ENCODE data around the gene RFT1.

RFT1 gene

DNA sequence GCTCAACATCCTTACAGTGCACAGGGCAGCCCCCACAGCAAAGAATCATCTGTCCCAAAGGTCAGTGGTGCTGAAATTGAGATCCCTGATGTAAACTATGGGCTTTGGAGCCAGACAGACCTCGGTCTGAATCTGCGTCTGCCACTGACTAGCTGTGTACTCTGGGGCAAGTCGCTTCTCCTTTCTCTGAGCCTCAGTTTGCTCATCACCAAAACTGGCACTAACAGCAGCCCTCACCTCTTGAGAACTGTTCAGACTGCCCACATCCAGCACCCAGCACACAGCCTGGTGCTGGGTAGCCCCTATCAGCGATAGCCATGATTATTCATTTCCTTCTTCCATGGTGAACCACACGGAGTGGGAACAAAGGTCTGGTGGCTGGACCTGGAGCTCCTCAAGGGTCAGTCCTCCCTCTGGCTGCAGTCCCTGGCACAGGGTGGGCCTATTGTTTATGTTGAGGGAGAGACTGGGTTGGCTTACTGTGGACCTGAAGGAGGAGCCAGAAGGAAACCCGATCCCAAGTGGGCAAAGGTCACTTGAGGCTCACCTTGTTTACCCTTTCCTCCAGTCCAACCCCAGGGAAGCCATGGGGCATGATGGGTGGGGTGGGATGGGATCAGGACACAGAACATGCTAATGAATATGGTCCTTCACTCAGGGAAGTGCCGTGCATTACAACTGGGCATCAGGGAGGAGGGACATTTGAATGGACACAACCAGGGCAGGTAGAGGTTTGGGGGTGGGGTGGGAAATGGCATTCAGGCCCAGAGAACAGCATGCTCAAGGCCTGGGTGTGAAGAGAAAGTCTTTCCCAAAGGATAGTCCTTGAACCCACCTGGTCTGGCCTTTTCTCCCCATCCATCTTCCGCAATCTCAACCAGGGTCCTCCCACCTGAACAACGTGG is 29.2 kb upstream of the RFT1 start:
- no peak overlapping the region for H3K4me3 ChIP-seq (ENCODE audit: low read length)
- TF ChIP-seq, protein P1, sequence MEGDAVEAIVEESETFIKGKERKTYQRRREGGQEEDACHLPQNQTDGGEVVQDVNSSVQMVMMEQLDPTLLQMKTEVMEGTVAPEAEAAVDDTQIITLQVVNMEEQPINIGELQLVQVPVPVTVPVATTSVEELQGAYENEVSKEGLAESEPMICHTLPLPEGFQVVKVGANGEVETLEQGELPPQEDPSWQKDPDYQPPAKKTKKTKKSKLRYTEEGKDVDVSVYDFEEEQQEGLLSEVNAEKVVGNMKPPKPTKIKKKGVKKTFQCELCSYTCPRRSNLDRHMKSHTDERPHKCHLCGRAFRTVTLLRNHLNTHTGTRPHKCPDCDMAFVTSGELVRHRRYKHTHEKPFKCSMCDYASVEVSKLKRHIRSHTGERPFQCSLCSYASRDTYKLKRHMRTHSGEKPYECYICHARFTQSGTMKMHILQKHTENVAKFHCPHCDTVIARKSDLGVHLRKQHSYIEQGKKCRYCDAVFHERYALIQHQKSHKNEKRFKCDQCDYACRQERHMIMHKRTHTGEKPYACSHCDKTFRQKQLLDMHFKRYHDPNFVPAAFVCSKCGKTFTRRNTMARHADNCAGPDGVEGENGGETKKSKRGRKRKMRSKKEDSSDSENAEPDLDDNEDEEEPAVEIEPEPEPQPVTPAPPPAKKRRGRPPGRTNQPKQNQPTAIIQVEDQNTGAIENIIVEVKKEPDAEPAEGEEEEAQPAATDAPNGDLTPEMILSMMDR (conservative IDR thresholded peaks at IDR 0.05; ENCODE audit: low read depth, low read length): no peak
- no peak for DNase-seq (ENCODE audit: low read depth)

DNA sequence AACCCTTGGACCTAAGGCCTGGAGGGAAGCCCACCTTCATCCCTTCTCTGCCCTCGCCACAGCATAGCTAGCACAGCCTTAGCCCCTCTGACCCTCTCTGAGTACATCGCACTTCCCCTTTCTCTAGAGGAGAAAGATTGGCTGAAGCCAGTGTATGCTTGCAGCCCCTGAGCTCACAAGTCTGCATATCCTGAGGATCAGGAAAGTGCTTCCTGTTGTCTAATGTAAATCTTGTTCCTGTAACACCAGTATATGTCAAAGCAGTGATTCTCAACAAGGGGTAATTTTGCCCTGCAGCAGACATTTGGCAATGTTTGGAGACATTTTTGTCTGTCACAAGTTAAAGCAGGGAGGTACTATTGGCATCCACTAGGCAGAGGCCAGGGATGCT is 28.5 kb upstream of the RFT1 start:
- no peak for DNase-seq (ENCODE audit: low read depth)
- TF ChIP-seq, protein P1 (conservative IDR thresholded peaks at IDR 0.05; ENCODE audit: low read depth, low read length): no peak
- H3K4me3 ChIP-seq (ENCODE audit: low read length): no peak overlapping the region

DNA sequence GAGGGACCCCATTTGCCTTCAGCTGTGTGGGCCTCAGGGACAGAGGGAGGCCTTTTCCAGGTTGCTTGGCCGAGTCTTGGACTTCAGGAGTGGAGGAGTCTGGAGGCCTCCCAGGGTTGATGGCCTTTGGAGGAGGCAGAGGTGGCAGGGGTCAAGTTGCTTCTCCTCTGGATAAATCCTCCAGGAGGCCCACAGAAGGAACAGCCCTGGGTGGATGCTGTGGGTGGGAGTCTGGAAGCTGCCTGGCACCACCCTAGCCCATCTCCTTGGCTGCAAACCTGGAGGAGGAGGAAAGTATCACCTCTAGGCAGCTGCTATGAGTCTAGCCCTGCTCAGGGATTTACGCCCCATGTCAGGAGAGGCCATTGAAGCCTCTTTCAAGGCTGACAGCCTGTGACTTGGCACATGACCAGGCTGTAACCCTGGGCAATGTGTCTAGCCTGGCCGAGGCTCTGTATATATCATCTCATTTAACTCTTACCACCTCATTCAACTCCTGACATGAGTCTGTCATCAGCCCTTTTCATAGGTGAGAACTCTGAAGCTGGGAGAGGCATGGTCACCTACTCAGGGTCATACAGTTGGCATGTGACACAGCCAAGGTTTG is 27.8 kb upstream of the RFT1 start:
- no peak for DNase-seq (ENCODE audit: low read depth)
- no peak overlapping the region for H3K4me3 ChIP-seq (ENCODE audit: low read length)
- TF ChIP-seq, protein P1 (conservative IDR thresholded peaks at IDR 0.05; ENCODE audit: low read depth, low read length): no peak

DNA sequence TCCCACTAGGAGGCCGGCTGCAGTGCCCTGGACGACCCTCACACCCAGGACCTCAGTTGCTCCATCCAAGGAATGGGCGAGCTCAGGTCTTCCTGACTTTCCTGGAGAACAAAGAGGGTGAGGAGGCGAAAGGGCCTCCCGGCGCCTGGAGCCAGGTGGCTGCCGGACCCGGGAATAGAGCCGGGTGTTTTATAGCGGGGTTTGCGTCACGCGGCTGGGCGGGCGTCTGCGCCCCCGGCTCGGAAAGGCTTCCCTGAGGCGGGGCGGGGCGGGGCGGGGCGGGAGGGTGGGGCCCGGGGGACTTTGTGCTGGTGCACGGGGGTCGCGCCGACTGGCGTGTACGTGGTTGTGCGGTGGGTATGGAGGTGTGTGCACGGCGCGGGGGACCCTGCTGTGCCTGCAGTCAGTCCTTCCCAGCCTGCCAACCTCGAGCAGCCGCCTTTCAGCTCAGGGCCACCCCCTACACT is 26.2 kb upstream of the RFT1 start:
- no peak for DNase-seq (ENCODE audit: low read depth)
- TF ChIP-seq, protein P1 (conservative IDR thresholded peaks at IDR 0.05; ENCODE audit: low read depth, low read length): no peak
- H3K4me3 ChIP-seq (ENCODE audit: low read length): peak overlapping the region; percentile 10

DNA sequence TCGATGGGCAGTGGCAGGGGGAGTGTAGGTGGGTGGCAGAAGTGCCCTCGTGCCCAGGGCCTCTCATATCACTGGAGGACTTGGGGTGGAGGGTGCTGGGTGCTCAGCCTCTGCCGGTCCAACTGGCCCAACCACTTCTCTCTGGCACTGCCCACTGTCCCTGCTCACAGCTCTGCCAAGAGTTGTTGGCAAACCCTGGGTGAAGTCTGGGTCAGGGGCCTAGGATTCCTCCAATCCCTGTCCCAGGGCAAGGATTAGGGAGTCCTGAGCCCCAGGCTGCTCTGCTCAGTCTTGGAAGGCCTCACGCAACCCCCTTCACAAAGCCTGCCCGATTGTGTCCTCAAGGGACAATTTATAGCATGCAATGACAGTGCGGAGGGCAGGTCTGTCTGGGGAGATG is 25.5 kb upstream of the RFT1 start:
- DNase-seq (ENCODE audit: low read depth): no peak
- no peak overlapping the region for H3K4me3 ChIP-seq (ENCODE audit: low read length)
- TF ChIP-seq, protein P1 (conservative IDR thresholded peaks at IDR 0.05; ENCODE audit: low read depth, low read length): no peak

DNA sequence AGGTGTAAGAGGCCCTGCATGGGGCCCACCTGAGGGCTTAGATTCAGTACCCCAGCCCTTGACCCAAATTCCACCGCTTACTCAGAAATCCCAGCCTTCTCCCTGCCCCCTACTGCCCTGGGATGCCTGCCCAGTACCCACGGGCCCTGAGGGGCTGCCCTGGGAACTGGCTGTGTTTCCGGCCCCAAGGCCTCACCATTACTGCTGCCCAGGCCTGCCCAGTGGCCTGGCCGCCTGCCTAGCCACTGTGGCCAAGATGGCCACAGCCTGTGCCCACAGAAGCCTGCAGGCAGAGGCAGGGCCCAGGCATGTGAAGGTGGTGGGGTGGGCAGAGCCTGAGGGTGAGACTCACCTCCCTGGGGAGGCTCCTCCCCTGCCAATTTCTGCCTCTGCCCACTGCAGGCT is 24.6 kb upstream of the RFT1 start:
- DNase-seq (ENCODE audit: low read depth): no peak

More for the DNA sequence above, 24.6 kb upstream of the RFT1 start:
- TF ChIP-seq, protein P1 (conservative IDR thresholded peaks at IDR 0.05; ENCODE audit: low read depth, low read length): no peak
- no peak overlapping the region for H3K4me3 ChIP-seq (ENCODE audit: low read length)
